Progenitor cell of endocrine pancreas (in vitro differentiated cells): ENCODE results near the gene GCN1. TPM values are rescaled to one million over a fixed set of nuclear protein-coding genes. Genes with fewer than 3 reads are reported as not detected.

ENCODE experiments used
- DNase-seq: peaks from one replicate; pipeline ENCODE4 v3.0.0; 2021; ENCODE audit warnings: low spot score; ENCODE audit not compliant: unreplicated experiment
- H3K27ac Mint-ChIP-seq: 2 replicates; pipeline ENCODE4 v1.8.0; 2021; ENCODE audit warnings: mild to moderate bottlenecking, moderate library complexity, mixed read lengths
- H3K27me3 Mint-ChIP-seq: 2 replicates; pipeline ENCODE4 v1.8.0; 2021; ENCODE audit warnings: mixed read lengths
- H3K36me3 Mint-ChIP-seq: 2 replicates; pipeline ENCODE4 v1.8.0; 2022; ENCODE audit warnings: mixed read lengths; ENCODE audit not compliant: insufficient read depth
- H3K4me1 Mint-ChIP-seq: 2 replicates; pipeline ENCODE4 v1.8.0; 2021; ENCODE audit warnings: low read depth, mixed read lengths
- H3K4me3 Mint-ChIP-seq: 2 replicates; pipeline ENCODE4 v1.8.0; 2021; ENCODE audit warnings: low read depth, mild to moderate bottlenecking, moderate library complexity, mixed read lengths
- H3K9me3 Mint-ChIP-seq: 2 replicates; pipeline ENCODE4 v1.8.0; 2021; ENCODE audit warnings: low read depth, mixed read lengths
- CTCF ChIP-seq: fragments of 200-600 bp; sonication (generic); IDR thresholded peaks from one replicate; pipeline ENCODE4 v1.5.0; 2021; ENCODE audit warnings: antibody characterized with exemption, mild to moderate bottlenecking; ENCODE audit not compliant: unreplicated experiment
- total RNA-seq: library from RNA; stranded (reverse); gene quantifications from 2 replicates; pipeline ENCODE4 v1.2.1, GENCODE V29; 2021

The GCN1 gene
- total RNA-seq, 1 donor from 2014 or later: 117 TPM

- no peak for TF ChIP-seq CTCF
- no peaks in the 10 kb centered on the region for H3K27me3 Mint-ChIP-seq
- DNase-seq: no peak
- H3K4me3 Mint-ChIP-seq: no peak overlapping the region
- H3K27ac Mint-ChIP-seq: no peak overlapping the region
- H3K4me1 Mint-ChIP-seq: no peaks in the 10 kb centered on the region
- H3K9me3 Mint-ChIP-seq: no peaks in the 10 kb centered on the region
- H3K36me3 Mint-ChIP-seq: peaks cover 23% of the 10 kb centered on the region
Observed at GRCh38 chr12:120161852-120162251, 32.7 kb downstream of the GCN1 start.

GRCh38 chr12:120159509-120160237 is 34.8 kb downstream of the GCN1 start:
- Mint-ChIP-seq H3K9me3 (no peaks in the 10 kb centered on the region), H3K36me3 (peaks cover 28% of the 10 kb centered on the region), H3K4me3 (no peak overlapping the region), H3K27ac (no peak overlapping the region), H3K27me3 (no peaks in the 10 kb centered on the region), H3K4me1 (no peaks in the 10 kb centered on the region)
- no peak for DNase-seq
- no peak for TF ChIP-seq CTCF

- H3K36me3 Mint-ChIP-seq: peaks cover 29% of the 10 kb centered on the region
- no peak overlapping the region for H3K27ac Mint-ChIP-seq
- no peak for DNase-seq
- no peaks in the 10 kb centered on the region for H3K27me3 Mint-ChIP-seq
- H3K9me3 Mint-ChIP-seq: no peaks in the 10 kb centered on the region
- no peak for TF ChIP-seq CTCF
- H3K4me1 Mint-ChIP-seq: no peaks in the 10 kb centered on the region
- no peak overlapping the region for H3K4me3 Mint-ChIP-seq
Observed at GRCh38 chr12:120158351-120158750, 36.2 kb downstream of the GCN1 start.

- H3K27me3 Mint-ChIP-seq: no peaks in the 10 kb centered on the region
Observed at GRCh38 chr12:120157678-120158077, 36.8 kb downstream of the GCN1 start.

More at GRCh38 chr12:120157678-120158077, 36.8 kb downstream of the GCN1 start:
- no peak for DNase-seq
- H3K36me3 Mint-ChIP-seq: peaks cover 29% of the 10 kb centered on the region
- H3K9me3 Mint-ChIP-seq: no peaks in the 10 kb centered on the region
- H3K4me1 Mint-ChIP-seq: no peaks in the 10 kb centered on the region
- TF ChIP-seq CTCF: no peak
- H3K27ac Mint-ChIP-seq: no peak overlapping the region
- H3K4me3 Mint-ChIP-seq: no peak overlapping the region
